HL-60 (cell line): Measurements from ENCODE around the gene RALB.

Experiments
- DNase-seq, 2 experiments: peaks; one replicate each; pipeline ENCODE4 v3.0.0-alpha.2; 2010 to 2020; ENCODE audit warnings: low read depth in 1 of 2, low spot score in 1 of 2
- H3K27ac ChIP-seq: fragments of 250-450 bp; sonication (Bioruptor Pico); replicated peaks from 2 replicates; pipeline ENCODE4 v1.5.1; 2020; ENCODE audit warnings: mild to moderate bottlenecking, moderate library complexity
- H3K27me3 ChIP-seq: fragments of 250-450 bp; sonication (Bioruptor Pico); 2 replicates; pipeline ENCODE4 v1.5.1; 2021; ENCODE audit warnings: mild to moderate bottlenecking, moderate library complexity; ENCODE audit not compliant: insufficient read depth, poor library complexity, severe bottlenecking
- H3K4me3 ChIP-seq: replicated peaks from 2 replicates; pipeline ENCODE4 v1.5.1; 2011; ENCODE audit warnings: mild to moderate bottlenecking, control low read depth, low read length; ENCODE audit not compliant: insufficient read depth
- CTCF ChIP-seq: IDR thresholded peaks from one replicate; pipeline ENCODE4 v1.5.1; 2011; ENCODE audit warnings: low read length, control low read depth, inconsistent platforms; ENCODE audit not compliant: insufficient read depth
- GABPA ChIP-seq: IDR thresholded peaks from 2 replicates; pipeline ENCODE4 v1.6.1; 2012; ENCODE audit warnings: low read depth
- POLR2AphosphoS5 ChIP-seq: IDR thresholded peaks from 2 replicates; pipeline ENCODE4 v1.6.1; 2012; ENCODE audit warnings: low read depth
- REST ChIP-seq: IDR thresholded peaks from 2 replicates; pipeline ENCODE4 v1.6.1; 2012; ENCODE audit warnings: low read depth; ENCODE audit not compliant: insufficient replicate concordance
- SPI1 ChIP-seq: IDR thresholded peaks from 2 replicates; pipeline ENCODE4 v1.6.1; 2012; ENCODE audit warnings: low read depth, mild to moderate bottlenecking, borderline replicate concordance

Gene RALB

GRCh38 chr2:120222186-120223033 lies 30.2 kb upstream of the RALB start:
- Histone ChIP-seq H3K4me3 (no peak overlapping the region), H3K27ac (no peak overlapping the region), H3K27me3 (no peaks in the 10 kb centered on the region)
- no peak for DNase-seq
- no peak for TF ChIP-seq SPI1
- TF ChIP-seq REST, result no peak
- TF ChIP-seq POLR2AphosphoS5, result no peak
- no peak for TF ChIP-seq CTCF
- no peak for TF ChIP-seq GABPA

GRCh38 chr2:120223034-120223912 lies 29.4 kb upstream of the RALB start, which contains the start of gene TMEM185B:
TMEM185B (minus strand) TSS chr2:120223400; CDS start chr2:120222976, 424 bp downstream.
- peak; percentile 70 to 84 for DNase-seq
- peak within 1 kb of the TSS; percentile 71 for H3K27ac ChIP-seq

More at GRCh38 chr2:120223034-120223912, 29.4 kb upstream of the RALB start, which contains the start of gene TMEM185B:
- TF ChIP-seq SPI1, result no peak
- no peak for TF ChIP-seq CTCF
- TF ChIP-seq REST, result peak; percentile 25
- TF ChIP-seq GABPA, result peak; percentile 59; the same call in 1 of the 2 replicates
- TF ChIP-seq POLR2AphosphoS5, result peak; percentile 59; the same call in 1 of the 2 replicates
- Histone ChIP-seq H3K27me3 (no peaks in the 10 kb centered on the region), H3K4me3 (peak within 1 kb of the TSS; percentile 48)
